Smooth muscle cell of the brain vasculature (primary cell): Measurements from ENCODE around the gene CDHR2.

Experiments
- DNase-seq: peaks from one replicate; pipeline ENCODE4 v3.0.0-alpha.2; 2012; ENCODE audit warnings: low read depth, low spot score

Gene CDHR2

GRCh38 chr5:176640616-176641015 is 91.5 kb downstream of the CDHR2 start:
- no peak for DNase-seq

- DNase-seq, result no peak
Observed at GRCh38 chr5:176642675-176643490, 93.7 kb downstream of the CDHR2 start.

GRCh38 chr5:176643491-176644219 is 94.5 kb downstream of the CDHR2 start:
- no peak for DNase-seq

GRCh38 chr5:176644294-176644693 is 95.2 kb downstream of the CDHR2 start:
- no peak for DNase-seq

GRCh38 chr5:176644878-176645670 is 95.9 kb downstream of the CDHR2 start:
- no peak for DNase-seq
